GM18508 (cell line): ENCODE results near the gene IDH3B.
"Not testable (repeated sequence)": the region's sequence is repeated elsewhere in the genome, so short reads cannot be mapped to it uniquely, and the experiment has no call there.

Source experiments
- ATAC-seq: cut with Tn5 transposase; IDR thresholded peaks from one replicate; pipeline ENCODE4 v1.9.1; 2021; ENCODE audit warnings: moderate number of reproducible peaks; ENCODE audit not compliant: insufficient read depth, unreplicated experiment

Gene IDH3B

GRCh38 chr20:2695206-2695983 is 31.4 kb upstream of the IDH3B start:
- ATAC-seq = no peak

GRCh38 chr20:2694519-2694918 is 30.5 kb upstream of the IDH3B start:
- ATAC-seq = no peak

GRCh38 chr20:2694008-2694471 is 30.0 kb upstream of the IDH3B start:
- no peak for ATAC-seq

- ATAC-seq = no peak
Observed at GRCh38 chr20:2693286-2694007, 29.4 kb upstream of the IDH3B start.

- ATAC-seq = no peak
Observed at GRCh38 chr20:2692886-2693285, 28.9 kb upstream of the IDH3B start.

GRCh38 chr20:2692036-2692885 is 28.2 kb upstream of the IDH3B start, which contains the start of gene EBF4:
Gene EBF4 (plus strand): TSS chr20:2692780. CDS start chr20:2693646, 866 bp downstream.
- ATAC-seq = no peak

GRCh38 chr20:2691663-2692035 is 27.6 kb upstream of the IDH3B start:
- ATAC-seq = no peak

GRCh38 chr20:2691127-2691526 is 27.1 kb upstream of the IDH3B start:
- ATAC-seq = no peak

- ATAC-seq = no peak
Observed at GRCh38 chr20:2690718-2691117, 26.7 kb upstream of the IDH3B start.

GRCh38 chr20:2690213-2690612 is 26.2 kb upstream of the IDH3B start:
- ATAC-seq = no peak

- no peak for ATAC-seq
Observed at GRCh38 chr20:2688041-2688591, 24.1 kb upstream of the IDH3B start.

GRCh38 chr20:2687514-2687913 is 23.5 kb upstream of the IDH3B start:
- no peak for ATAC-seq

- not testable (repeated sequence) for ATAC-seq
Observed at GRCh38 chr20:2684817-2685216, 20.8 kb upstream of the IDH3B start.

GRCh38 chr20:2682040-2682439 is 18.0 kb upstream of the IDH3B start:
- ATAC-seq = not testable (repeated sequence)

- no peak for ATAC-seq
Observed at GRCh38 chr20:2680046-2680445, 16.0 kb upstream of the IDH3B start.

GRCh38 chr20:2673453-2673852 is 9.4 kb upstream of the IDH3B start:
- ATAC-seq = no peak

GRCh38 chr20:2672446-2672845 is 8.4 kb upstream of the IDH3B start:
- ATAC-seq = no peak

GRCh38 chr20:2671977-2672376 is 8.0 kb upstream of the IDH3B start:
- no peak for ATAC-seq

- ATAC-seq = no peak
Observed at GRCh38 chr20:2663364-2663886, 591 bp downstream of the IDH3B start.

- ATAC-seq = no peak
Observed at GRCh38 chr20:2659547-2659946, 4.5 kb downstream of the IDH3B start.
